H1 (cell line): ENCODE results near the gene KCNS3.

Experiments used
- CBX5 ChIP-seq: fragments of 300-800, 300-1000 bp; sonication (generic); IDR thresholded peaks from 2 replicates; pipeline ENCODE4 v1.7.1; 2016; ENCODE audit warnings: antibody characterized with exemption, low read length, low read depth
- CTCF ChIP-seq, 3 experiments: IDR thresholded peaks; 1 replicate in 2 of 3; 2 replicates in 1 of 3; pipeline versions ENCODE4 v1.5.1 to v1.6.1; 2011; ENCODE audit warnings: low read length in 3 of 3, mild to moderate bottlenecking in 3 of 3, inconsistent platforms in 2 of 3, low read depth in 1 of 3, moderate library complexity in 1 of 3; ENCODE audit not compliant: insufficient read depth in 1 of 3; ENCODE audit errors: control extremely low read depth in 1 of 3
- GABPA ChIP-seq: IDR thresholded peaks from 2 replicates; pipeline ENCODE4 v1.6.1; 2011; ENCODE audit warnings: mild to moderate bottlenecking, low read length, moderate library complexity, borderline replicate concordance; ENCODE audit not compliant: insufficient read depth
- PHF8 ChIP-seq: fragments of 200-600 bp; sonication (generic); conservative IDR thresholded peaks from 2 replicates; pipeline ENCODE4 v1.7.1; 2012; ENCODE audit warnings: low read depth, mild to moderate bottlenecking, inconsistent platforms, low read length, moderate library complexity
- TBP ChIP-seq: IDR thresholded peaks from 2 replicates; pipeline ENCODE4 v1.6.1; 2011; ENCODE audit warnings: low read depth, low read length, improper control_type of control experiment

GRCh38 chr2:17864676-17865075 lies 13.8 kb upstream of the KCNS3 start:
- TF ChIP-seq PHF8 (no peak), TBP (no peak), CTCF (IDR thresholded peaks at IDR 0.05; ENCODE audit: control extremely low read depth in 1 of 3, insufficient read depth in 1 of 3, low read depth in 1 of 3, low read length in 3 of 3) (no peak), CBX5 (no peak), GABPA (no peak)
